SIG-M5 treated with dmso at 0.1 percent for 504 hours (cell line): ENCODE data around the gene ARPC1A.
A peak's percentile ranks its signal among the peaks of the same experiment; 100 is the strongest.
"Not testable (repeated sequence)": the region's sequence is repeated elsewhere in the genome, so short reads cannot be mapped to it uniquely, and the experiment has no call there.

Source experiments
- DNase-seq: peaks from one replicate; lab custom pipeline; 2025; ENCODE audit not compliant: unreplicated experiment; lab: John Stamatoyannopoulos, UW

Gene ARPC1A

DNA sequence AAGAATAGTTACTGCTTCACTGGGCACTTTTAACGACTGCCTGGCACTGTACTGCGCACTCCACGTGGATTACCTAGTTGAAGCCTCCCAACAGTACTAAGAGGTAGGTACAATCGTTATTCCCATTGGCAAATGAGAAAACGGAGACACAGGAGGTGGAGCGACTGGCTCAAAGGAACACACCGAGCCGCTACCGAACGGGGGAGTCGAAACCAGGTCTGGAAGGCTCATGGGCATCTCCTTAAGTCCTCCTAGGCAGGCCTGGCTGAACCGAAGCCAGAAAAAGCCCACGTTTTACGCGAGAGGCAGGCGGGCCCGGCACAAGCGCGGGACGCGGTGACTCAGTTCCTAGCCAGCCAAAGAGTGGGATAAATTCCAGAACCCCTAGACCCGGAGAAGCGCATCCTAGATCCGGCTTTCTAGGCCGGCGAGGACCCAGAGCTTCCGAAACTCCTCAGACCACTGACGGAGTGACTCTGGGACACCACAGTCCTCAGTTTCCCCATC is 82.2 kb downstream of the ARPC1A start:
- peak; percentile 31 for DNase-seq

DNA sequence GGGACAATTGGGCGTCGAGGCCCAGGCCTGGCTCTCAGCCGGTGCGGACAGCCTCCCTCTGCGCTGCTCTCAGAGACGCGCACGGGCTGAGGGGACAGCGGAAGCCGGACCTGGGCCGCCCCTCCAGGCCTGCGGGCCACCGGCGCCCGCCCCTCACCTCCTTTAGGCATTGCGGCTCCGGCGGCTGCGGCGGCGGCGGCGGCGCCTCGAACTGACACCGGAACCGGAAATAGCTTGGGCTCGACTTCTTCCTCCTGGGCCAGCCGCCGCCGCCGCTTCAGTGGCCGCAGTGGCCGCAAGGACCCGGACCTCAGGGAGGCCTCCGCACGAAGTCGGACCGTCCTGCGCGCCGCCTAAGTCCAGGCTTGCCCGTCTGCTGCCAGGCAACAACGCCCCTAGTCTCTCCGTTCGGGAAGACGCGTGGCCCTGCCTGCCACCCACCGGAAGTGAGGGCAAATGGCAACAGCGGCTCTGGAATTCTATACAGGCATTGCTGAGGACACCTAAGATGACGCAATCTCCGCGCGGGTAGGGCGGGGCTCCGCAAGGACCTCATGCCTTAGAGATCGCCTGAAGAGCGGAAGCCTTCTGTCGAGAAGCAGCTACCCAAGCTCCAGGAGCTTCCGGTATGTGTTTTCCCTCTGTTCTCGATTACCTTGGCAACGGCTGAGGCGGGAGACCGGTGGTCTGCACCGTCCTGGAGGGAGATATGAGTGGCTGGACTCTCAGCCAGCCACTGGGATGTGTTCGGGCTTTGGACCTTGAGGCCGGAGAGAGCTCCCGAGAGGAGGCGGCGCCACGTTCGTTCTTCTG is 82.9 kb downstream of the ARPC1A start, which contains the start of the genes BUD31 and PDAP1:
Gene BUD31 (plus strand): TSS at position 591 of the 813 bp plus-strand sequence. CDS start 2,124 bp downstream, outside the sequence.
Gene PDAP1 (minus strand): TSS at position 219 of the 813 bp plus-strand sequence. CDS start 49 bp downstream, at position 170.
- DNase-seq: peak; percentile 89

DNA sequence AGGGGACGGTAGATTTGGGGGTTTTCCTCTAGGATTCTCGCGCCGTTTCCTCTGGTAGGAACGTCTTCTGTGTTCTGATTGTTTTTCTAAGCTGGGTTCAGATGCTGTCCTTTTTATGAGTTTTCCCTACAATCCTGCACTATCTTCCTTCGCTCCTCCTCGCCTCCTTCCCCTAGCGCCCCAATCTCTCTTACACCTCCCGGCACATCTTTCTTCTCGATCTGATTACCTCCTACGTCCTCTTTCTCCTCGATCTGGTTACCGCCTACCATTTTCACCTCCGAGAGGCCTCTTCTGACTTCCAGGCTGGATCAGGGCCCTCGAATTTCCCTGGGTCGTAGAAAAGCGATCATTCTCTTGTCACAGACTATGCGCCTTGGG is 83.5 kb downstream of the ARPC1A start:
- DNase-seq: no peak

DNA sequence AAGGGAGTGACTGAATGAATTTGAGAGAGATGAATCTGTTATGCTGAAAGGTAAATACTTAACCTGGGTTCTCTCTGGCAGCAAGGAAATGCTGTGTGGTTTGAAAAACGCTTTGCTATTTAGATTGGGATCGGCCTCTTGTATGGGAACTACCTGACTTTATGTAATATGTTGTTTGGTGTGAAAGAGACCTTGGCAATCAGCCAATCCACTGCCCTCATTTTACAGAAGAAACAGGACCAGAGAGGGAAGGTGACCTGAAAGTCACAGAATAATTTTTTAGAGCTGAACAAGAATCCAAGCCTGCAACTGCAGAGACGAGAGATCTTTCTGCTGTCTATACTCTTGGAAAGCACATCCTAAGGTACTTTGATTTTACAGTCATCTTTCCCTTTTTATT is 84.1 kb downstream of the ARPC1A start:
- no peak for DNase-seq

DNA sequence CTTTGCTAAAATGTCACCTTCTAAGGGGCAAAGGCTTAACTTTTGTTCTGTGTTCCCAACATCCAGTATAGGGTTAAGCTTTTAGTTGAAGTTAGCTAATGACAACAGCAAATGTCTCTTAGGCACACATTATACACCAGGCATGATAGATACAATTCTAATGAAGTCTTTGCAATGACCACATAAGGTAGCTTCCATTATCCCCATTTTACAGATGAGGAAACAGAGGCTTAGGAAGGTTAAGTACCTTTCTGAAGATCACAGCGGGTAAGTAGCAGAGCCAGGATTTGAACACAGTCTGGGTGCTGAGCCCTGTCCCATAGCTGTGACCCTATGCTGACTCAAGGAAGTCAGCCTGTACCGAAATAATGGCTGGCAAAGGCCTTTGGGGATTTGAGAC is 84.9 kb downstream of the ARPC1A start:
- DNase-seq: no peak

DNA sequence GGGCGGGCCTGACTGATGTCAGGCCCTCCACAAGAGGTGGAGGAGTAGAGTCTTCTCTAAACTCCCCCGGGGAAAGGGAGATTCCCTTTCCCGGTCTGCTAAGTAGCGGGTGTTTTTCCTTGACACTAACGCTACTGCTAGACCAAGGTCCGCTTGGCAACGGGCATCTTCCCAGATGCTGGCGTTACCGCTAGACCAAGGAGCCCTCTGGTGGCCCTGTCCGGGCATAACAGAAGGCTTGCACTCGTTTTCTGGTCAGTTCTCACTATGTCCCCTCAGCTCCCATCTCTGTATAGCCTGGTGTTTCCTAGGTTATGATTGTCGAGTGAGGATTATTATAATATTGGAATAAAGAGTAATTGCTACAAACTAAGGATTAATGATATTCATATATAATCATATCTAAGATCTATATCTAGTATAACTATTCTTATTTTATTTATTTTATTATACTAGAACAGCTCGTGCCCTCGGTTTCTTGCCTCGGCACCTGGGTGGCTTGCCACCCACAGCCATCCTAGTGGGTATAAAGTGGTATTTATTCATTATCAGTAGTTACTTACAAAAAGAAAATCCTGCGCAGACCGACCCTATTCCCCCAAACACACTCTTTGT is 89.9 kb downstream of the ARPC1A start:
- DNase-seq: not testable (repeated sequence)
